GM19025 (cell line): ENCODE data around the gene CEP70.
"Not testable (repeated sequence)": the region's sequence is repeated elsewhere in the genome, so short reads cannot be mapped to it uniquely, and the experiment has no call there.

Source experiments
- ATAC-seq: cut with Tn5 transposase; IDR thresholded peaks from one replicate; pipeline ENCODE4 v1.9.1; 2021; ENCODE audit warnings: mild to moderate bottlenecking, low read depth, moderate library complexity; ENCODE audit not compliant: unreplicated experiment

Gene CEP70

DNA sequence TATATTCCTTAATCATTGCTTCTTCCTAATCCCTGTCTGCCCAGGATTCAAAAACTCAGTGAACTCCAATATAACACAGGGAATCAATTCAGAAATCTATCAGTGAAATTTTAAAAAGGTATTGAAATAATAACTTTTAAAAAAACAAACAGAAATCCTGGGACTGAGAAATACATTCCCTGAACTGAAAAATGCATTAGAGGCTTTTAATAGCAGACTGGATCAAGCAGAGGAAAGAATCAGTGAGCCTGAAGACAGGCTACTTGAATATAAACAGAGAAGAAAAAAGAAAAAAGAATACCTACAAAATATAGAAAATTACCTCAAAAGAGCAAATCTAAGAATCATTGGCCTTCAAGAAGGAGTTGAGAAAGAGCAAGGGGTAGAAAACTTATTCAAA is 54.7 kb downstream of the CEP70 start:
- ATAC-seq = no peak

DNA sequence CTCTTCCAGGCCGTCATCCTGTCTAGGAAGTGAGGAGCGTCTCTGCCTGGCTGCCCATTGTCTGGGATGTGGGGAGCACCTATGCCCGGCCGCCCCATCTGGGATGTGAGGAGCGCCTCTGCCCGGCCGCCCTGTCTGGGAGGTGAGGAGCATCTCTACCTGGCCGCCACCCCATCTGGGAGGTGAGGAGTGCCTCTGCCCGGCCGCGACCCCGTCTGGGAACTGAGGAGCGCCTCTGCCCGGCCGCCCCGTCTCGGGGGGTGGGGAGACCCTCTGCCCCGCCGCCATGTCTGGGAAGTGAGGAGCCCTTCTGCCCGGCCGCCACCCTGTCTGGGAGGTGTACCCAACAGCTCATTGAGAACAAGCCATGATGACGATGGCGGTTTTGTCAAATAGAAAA is 72.6 kb downstream of the CEP70 start:
- not testable (repeated sequence) for ATAC-seq

DNA sequence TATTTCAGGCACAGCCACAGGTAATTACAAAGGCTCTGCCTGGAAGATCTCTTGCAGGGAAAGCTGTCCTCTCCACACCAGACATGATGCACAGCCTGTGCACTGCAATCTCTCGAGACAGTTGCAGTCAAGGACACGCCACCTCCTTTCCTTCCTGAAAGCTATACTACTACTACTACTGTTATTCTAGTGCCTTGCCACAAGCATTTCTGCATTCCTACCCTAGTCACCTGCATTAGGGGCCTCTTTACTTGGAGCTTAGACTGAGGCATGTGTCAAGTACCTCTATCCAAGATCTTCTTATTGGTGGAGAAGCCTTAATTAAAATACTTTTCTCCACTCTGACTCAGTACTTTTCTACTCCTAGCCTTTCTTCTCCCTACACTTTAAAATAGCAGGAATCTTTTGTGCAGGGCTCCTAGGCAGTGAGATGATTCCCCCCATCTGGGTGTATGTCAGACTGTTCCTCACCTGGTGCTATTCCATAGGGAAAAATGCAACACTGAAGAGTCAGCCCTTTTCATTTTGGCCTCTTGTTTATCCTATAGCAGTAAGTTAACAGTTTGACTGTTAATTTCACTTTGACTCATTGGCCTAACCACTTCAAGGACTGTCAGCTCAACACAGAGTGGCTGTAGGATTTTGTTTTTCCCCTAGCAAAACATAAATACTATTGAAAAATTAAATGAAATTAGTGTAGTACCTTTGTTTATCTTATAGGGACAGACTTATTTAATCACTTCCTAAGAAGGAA is 80.8 kb downstream of the CEP70 start:
- peak; percentile 66 for ATAC-seq

DNA sequence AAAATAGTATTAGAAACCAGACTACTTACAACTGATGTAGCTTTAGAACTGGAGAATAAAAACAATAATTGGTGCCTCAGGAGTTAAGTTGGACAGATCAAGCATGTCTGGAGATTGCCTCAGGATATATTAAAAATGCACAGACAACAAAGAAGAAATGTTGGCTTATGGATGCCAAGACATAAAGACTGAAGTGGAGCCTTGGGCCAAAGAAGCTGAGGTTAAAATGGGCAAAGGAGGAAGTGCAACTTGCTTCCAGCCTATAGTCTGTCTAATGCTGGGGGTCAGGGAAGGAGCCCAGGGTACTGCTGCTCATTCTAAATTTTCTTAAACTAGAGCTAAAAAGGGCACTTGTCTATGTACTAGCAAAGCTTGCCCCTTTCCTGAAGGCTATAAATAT is 82.1 kb downstream of the CEP70 start:
- ATAC-seq = no peak

DNA sequence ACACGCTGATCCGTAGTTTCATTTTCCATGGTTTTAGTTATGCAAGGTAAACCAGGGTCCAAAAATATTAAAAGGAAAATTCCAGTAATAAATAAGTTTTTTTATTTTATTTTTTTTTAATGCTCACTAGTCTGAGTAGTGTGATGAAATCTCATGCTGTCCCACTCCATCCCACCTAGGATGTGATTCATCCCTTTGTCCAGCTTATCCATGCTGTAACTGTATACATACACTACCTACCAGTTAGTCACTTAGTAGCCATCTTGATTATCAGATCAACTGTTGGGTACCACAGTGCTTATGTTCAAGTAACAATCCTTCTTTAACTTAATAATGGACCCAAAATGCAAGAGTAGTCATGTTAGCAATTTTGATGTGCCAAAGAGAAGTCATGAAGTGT is 84.5 kb downstream of the CEP70 start:
- ATAC-seq = no peak

DNA sequence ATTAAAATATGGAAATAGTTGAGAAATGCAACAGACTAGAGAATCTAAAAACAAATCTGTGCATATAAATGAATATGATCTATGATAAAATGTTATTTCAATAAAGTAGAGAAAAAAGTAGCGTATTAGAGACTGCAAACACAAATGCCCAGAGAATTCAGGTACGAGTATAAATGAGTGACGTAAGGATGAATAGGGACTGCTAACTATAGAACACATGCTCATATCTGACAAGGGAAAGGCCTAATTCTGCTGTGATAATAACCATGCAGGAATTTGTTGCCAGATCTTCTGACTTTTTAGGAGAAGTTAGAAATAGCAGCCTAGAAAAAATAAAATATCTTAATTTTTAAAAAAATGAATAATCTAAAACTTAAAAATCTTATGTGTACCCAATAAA is 86.5 kb downstream of the CEP70 start:
- no peak for ATAC-seq

DNA sequence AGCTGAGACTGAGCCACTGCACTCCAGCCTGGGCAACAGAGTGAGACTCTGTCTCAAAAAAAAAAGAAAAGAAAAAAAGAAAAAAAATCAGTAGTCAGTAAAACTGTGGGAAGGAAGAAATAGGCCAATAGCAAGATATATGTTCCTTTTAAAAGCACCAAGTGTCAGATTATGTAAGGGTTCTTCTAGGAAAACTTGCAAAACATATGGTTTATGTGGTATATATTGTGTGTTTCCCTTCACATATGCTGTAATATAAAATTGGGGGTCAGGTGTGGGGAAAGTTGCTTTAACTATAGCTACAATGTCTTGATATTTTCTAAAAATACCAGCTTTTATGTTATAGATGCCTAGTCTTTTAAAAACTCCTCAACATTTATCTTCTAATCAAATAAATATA is 95.1 kb downstream of the CEP70 start:
- no peak for ATAC-seq

DNA sequence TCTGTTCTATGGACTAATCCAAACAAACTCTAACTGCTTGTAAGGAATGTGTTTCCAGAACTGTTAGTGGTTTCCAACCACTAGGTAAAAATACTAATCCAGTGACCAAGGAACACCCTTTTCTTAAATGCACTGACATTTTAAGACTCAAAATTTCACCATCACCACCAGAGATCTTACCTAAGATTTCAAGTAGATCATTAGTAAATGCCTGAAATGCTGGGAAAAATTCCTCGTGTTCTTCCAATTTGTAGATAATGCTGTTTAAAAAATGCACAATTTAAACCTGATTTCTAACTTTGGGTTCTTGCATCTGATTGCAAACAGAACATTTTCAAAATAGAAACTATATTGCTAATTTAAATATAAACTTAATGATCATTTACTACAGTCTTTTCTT is 96.2 kb downstream of the CEP70 start:
- ATAC-seq = no peak

DNA sequence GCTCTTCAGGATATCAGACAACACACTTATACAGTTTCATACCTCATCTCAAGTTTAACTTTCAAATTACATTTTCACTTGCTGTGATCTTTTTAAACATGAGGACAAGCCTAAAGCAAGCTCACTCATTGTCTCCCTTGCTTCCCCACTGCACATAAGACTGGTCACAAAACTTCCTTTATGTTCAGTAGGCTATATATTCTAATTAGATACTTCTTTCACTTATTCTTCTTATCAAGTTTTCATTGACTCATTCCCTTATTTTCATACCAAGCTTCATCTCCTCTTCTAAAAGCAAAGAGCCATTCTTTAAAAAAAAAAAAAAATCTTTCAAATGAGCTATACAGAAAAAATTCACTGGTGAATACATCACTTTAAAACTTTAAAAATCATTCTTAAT is 97.0 kb downstream of the CEP70 start:
- no peak for ATAC-seq

DNA sequence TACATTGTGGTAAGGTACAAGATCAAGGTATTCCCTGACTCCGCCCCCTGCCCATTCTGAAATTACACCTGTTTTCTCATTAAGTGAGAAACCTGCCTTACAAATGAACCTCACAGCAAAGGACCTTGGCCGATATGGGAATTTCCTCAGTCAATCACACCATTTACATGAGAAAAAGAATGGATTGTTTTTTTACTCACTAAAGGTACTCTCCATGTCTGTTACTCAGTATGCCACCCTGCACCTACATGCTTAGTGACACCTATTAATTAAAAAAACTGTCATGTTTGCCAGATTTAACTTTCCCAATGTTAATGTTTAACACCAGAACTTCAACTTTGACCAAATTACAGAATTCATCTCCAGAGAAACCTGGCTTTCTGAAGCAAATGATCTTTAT is 97.6 kb downstream of the CEP70 start:
- ATAC-seq = no peak

DNA sequence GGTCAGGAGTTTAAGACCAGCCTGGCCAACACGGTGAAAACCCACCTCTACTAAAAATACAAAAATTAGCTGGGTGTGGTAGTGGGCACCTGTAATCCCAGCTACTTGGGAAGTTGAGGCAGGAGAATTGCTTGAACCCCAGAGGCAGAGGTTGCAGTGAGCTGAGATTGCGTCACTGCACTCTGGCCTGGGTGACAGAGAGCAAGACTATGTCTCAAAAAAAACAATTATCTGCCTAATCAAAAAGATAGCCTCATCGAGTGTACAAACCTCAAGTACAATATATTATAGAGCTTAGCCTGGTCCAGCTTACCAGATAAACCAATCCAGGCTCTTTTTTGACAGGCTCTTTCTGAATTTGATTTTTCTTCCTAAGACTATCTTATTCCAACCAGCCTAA is 98.4 kb downstream of the CEP70 start:
- not testable (repeated sequence) for ATAC-seq

DNA sequence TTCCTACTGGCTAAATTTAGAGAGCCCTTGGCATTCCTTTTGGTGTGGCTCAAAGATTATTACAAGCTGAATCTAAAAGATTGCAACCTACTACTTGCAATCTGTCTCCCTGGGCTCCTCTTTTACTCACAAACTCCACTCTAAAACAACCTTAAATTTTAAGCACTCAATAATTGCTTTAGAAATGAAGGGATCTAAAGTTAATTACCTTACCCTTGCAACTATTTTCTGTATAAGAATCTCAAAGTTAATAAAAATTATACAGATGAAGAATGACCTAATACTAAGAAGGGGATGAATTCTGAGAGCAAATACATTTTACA is 99.5 kb downstream of the CEP70 start:
- no peak for ATAC-seq

DNA sequence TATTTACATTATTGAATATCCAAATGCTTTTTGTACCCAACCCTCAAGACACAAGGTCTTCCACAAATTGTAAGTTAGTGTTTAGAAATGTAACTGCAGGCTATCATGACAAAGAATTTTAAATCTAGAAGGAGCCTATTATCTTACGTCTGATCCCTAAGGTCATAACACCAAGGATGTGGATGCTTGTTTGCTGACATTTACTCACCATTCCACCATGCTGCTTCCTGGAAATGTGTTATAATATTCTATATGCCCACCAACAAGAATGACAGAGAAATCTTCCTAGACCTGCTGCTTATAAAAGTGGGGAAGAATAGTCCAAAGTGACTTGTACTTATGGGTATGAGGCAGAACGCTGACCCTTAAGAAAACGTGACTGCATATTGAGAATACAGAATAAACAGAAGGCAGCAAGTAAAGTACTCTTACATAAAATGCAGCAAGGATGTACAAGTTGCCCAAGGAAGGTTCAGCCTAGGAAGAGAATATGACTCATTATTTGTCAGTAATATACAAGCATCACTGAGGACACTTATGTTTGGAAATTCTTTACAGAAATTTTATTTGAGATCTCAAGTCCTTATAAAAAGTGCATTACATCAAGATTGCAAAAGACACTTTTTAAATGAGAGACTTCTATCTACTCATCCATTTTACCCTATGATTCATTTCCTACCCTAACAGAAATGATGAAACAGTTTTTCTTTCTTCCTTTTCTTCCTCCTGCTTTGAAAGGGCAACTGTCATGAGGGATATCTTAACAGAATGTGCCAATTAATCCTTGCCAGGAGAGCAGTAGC is 100.1 kb downstream of the CEP70 start:
- no peak for ATAC-seq

DNA sequence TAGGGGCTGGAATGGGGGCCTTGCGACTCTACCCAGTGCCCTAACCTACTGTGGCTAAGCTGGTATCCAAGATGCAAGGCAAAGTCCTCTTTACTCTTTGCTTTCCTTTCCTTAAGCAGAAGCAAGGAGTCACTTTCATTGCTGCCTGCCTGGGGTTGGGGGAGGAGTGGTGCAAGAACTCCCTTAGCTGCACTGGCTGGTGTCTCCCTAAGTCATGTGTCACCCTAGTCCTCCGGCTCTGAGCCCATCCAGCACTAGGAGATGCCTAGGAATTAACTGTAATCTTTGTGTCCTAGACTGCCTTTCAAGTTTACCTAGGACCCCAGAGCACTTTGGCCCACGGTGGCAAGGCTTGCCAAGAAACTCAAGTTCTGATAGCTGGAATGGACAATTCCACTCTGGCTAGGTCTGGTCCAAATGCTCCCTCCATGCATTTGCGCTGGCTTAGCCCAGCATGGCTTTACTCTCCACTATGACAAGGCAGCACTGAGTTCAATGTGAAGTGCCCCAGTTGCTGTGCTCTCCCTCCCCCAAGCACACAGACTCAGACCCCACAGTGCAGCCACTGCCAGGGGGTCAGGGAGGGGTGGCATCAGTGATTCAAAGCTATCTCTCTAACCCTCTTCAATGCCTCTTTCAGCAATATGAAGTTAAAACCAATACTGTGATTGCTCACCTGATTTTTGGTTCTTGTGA is 100.9 kb downstream of the CEP70 start:
- no peak for ATAC-seq

DNA sequence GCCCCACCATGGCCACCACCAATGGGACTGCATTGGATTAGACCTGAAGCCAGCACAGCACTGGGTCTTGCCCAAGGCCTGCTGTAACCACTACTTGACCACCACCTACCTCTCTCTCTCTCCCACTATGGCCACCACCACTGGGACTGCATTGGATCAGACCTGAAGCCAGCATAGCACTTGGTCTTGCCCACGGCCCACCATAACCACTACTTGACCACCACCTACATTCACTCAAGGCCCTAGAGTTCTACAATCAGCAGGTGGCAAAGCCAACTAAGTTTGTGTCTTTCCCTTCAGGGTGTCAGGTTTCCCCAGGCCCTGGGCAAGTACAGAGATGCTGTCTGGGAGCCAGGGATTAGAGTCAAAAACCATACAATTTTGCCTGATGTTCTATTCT is 102.1 kb downstream of the CEP70 start:
- no peak for ATAC-seq

DNA sequence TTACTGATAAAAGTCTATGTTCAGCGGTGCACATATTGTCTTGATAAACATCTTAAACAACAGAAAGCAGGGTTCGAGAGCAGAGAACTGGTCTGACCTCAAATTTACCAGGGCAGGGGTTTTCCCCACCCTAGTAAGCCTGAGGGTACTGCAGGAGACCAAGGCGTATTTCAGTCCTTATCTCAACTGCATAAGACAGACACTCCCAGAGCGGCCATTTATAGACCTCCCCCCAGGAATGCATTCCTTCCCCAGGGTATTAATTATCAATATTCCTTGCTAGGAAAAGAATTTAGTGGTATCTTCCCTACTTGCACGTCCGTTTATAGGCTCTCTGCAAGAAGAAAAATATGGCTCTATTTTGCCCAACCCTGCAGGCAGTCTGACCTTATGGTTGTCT is 107.5 kb downstream of the CEP70 start:
- not testable (repeated sequence) for ATAC-seq

DNA sequence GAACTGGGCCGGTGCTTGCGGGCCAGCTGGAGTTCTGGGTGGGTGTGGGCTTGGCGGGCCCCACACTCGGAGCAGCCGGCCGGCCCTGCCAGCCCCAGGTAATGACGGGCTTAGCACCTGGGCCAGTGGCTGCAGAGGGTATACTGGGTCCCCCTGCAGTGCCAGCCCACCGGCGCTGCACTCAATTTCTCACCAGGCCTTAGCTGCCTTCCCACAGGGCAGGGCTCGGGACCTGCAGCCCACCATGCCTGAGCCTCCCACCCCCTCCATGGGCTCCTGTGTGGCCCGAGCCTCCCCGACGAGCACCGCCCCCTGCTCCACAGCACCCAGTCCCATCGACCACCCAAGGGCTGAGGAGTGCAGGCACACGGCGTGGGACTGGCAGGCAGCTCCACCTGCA is 109.4 kb downstream of the CEP70 start:
- ATAC-seq = not testable (repeated sequence)

DNA sequence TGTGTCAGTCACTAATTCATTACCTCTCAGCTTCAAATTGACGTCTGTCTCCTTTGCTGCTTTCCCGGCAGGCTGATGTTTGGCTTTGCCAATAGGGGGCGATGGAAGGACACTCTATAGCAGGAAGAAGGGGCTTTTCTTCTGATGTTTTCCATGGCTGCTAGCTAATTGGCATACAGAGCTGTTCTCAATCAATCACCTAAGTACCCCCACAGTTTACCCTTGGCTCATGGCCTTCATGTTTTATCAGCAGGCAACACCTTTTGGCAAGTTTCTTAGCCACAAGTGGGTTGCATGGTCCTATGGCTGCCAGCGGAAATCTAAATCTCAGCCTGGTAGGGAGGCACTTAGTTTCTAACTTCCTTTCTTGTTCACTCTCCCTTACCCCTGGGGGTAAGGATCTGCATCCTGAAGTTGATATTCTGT is 114.6 kb downstream of the CEP70 start:
- ATAC-seq = no peak

DNA sequence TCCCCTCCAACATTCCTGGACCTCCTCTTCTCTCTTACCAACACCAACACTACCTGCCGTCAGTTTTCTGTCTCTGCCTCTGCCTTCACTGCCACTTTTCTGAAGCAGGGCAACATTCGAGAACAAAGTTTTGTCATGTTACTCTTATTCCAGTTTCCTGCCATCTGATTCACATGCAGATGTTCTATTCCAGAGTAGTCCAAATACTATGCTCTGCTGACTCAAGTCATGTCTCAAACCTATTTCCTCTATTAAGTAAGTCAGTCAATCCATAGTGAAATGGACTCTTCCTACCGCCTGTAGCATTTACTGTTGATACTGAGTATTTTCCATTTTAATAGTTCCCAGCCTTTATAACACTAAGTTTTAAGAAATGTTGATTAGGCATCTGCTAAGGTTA is 116.3 kb downstream of the CEP70 start:
- ATAC-seq = no peak

DNA sequence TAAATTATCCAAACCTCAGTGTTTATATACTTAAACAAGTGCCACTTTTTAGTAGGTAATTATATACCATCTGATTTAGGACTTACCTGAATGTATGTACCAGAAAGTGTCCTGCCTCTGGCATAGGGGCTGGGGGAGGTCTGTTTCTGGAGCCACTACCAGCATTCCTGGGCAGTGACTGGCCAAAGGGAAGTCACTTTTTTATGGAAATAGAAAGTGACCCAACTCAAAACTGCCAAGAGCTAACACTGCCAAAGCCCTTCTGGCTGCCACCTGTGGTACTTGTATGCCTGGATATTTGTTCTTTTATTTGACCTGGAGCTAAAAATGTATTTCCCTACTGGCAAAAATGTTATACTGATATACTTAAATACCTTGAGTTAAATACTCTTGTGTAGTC is 116.9 kb downstream of the CEP70 start:
- no peak for ATAC-seq

DNA sequence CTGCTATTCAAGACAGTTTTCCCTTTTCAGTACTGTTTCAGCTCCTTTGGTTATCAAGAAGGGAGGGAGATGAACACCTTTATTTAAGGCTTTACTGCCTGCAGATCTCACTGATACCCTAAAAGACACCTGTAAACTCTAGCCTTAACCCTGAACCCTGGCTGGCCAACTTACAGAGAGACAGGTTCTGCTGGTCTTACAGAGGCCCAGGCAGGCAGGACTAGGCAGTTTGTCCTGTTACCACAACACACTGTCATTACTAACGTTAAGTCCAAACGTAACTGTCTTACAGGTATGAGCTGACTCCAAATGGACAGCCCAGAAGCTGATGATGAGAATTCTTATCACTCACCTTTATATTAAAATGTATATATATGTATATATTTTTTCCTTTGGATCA is 117.5 kb downstream of the CEP70 start:
- no peak for ATAC-seq

DNA sequence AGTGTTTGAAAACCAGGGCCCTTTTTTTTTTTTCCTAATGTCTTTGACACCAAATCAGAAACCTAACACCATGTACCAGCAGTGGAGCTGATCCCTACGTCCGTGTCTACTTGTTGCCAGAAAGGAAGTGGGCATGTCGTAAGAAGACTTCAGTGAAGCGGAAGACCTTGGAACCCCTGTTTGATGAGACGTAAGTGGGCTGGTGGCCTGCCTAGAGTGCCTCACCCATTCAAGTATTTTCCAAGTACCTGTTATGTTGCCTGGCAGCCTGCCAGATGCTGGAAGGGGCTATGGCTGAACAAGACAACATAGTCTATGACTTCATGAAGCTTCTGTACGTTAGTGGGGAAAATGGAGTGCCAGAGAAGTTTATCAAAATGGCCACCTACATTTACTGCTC is 119.9 kb downstream of the CEP70 start:
- no peak for ATAC-seq
